ENCODE results near the gene EHBP1.

Gene EHBP1

DNA sequence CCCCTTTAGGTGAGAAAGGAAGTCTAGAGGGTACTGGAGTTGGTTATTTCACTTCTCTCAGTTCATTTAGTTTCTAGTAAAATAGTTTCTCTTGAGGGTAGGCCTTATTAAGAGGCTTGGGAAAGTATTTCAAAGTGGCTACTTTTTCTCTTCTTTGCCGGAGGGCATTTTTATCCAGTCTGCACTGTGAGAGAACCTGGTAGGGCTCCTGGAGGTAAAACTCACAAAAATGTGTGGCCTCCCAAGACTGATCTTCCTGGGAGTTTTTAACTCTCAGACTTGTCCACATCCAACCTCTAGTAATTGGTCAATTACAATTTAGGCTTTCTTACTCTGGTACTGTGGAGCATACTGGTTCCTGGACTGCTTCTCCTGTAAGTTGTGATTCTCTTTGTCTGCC is 28.0 kb downstream of the EHBP1 start:
- DNase-seq (ENCODE audit: insufficient read length, low spot score): no peak
- no peak for FAIRE-seq
- TF ChIP-seq, protein P1, sequence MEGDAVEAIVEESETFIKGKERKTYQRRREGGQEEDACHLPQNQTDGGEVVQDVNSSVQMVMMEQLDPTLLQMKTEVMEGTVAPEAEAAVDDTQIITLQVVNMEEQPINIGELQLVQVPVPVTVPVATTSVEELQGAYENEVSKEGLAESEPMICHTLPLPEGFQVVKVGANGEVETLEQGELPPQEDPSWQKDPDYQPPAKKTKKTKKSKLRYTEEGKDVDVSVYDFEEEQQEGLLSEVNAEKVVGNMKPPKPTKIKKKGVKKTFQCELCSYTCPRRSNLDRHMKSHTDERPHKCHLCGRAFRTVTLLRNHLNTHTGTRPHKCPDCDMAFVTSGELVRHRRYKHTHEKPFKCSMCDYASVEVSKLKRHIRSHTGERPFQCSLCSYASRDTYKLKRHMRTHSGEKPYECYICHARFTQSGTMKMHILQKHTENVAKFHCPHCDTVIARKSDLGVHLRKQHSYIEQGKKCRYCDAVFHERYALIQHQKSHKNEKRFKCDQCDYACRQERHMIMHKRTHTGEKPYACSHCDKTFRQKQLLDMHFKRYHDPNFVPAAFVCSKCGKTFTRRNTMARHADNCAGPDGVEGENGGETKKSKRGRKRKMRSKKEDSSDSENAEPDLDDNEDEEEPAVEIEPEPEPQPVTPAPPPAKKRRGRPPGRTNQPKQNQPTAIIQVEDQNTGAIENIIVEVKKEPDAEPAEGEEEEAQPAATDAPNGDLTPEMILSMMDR (IDR thresholded peaks at IDR 0.05; ENCODE audit: insufficient read depth, missing control alignments): no peak

DNA sequence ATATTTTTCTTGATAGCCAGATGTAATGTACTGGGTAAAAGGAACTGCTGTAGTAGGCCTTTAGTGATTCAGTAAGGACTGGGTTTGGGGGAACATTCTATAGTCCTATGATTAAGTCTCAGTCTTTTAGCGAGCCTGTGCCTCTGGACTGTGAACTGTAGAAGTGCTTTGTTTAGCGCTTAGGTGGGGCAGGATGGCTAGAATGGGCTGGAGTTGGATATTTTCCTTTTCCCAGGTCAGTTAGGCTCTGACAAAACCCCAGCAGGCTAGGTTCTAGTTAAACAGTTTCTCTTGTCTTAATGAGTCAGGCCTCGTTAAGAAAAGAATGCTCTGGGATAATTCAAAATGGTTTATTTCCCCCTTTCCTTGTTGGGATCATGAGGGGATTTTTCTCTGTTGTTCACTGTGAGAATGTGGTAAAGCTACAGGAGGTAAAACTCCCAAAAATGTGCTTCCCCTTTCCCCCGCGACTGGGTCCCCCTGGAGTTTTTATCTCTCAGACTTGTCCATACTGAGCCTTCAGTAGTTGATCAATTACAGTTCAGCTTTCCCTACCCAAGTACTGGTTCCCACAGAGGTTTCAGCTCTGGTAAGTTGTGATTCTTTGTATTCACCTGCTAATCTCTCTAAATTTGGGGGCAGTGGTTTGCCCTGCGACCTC is 31.5 kb downstream of the EHBP1 start:
- no peak for DNase-seq (ENCODE audit: insufficient read length, low spot score)
- FAIRE-seq: no peak
- TF ChIP-seq, protein P1 (IDR thresholded peaks at IDR 0.05; ENCODE audit: insufficient read depth, missing control alignments): no peak

DNA sequence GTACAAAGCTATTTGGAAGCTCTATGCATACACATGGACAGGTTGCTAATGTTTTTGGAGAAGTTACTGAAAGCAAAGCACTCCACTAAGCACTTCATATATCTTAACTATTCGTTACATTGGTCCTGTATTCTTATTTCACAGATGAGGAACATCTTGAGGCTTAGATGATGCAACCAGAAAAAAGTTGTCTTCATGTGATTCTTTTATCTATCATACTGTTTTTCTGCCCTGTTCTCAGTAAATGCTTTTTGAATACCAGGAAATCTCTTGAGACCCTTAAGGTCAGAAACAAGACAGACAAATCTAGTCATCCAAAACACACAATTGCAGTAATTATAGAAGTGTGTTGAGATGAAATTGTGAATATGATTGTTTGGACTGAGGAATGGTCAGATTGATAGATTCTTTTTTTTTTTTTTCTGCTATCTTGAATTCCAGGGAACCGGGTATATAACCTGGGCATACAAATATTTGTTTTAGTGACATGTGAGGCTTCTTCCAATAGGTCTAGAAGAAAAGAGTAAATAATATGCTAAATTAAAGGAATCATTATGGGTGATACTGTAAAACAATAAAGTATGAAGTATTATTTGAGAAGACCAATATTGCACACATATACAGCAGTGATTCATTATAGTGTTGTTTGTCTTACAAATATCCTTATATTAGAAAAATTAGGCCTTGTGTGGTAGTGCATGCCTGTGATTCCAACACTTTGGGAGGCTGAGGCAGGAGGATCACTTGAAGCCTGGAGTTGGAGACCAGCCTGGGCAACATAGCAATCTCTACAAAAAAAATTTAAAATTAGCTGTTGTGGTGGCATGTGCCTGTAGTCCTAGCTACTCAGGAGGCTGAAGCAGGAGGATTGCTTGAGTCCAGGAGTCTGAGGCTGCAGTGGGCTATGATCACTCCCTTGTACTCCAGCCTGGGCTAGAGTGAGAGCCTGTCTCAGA is 33.7 kb downstream of the EHBP1 start:
- no peak for DNase-seq (ENCODE audit: insufficient read length, low spot score)
- TF ChIP-seq, protein P1 (IDR thresholded peaks at IDR 0.05; ENCODE audit: insufficient read depth, missing control alignments): no peak
- no peak for FAIRE-seq

DNA sequence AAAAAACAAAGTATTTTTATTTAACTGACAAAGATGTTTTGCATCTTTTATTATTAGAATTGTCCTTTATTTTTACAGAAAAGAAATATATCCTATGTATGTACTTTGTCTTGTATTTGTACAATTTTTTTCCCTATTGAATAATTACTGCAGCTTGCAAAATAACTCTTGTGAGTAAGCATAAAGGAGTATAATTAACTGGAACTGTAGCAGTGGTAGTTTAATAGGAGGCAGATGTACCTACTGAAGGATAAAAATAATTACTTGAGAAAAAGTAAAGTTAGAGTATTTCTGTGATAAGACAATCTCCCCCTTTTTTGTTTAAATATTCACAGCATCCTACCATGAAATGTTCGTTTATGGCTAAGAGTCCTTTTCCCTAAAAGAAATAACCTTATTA is 34.7 kb downstream of the EHBP1 start:
- no peak for FAIRE-seq
- DNase-seq (ENCODE audit: insufficient read length, low spot score): no peak
- TF ChIP-seq, protein P1 (IDR thresholded peaks at IDR 0.05; ENCODE audit: insufficient read depth, missing control alignments): no peak

DNA sequence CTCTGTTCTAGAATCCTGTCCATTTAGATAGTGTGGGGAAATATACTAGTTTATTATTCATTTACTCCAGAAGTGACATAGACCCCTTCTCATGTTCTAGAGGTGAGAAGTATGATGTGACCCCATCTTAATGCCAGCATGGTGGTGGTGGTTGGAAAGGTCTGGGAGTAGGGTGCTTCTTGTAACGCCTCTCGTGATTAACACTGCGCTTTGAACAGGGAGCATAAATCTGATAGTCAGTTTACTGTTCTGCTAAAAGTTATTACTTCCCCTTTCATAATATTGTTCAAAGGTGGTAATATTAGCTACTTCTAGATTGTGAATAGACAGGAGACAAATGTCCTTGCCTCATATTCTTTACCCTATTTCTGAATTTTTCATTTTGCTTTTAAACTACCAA is 35.6 kb downstream of the EHBP1 start:
- FAIRE-seq (no peak), DNase-seq (ENCODE audit: insufficient read length, low spot score) (no peak)
- TF ChIP-seq, protein P1 (IDR thresholded peaks at IDR 0.05; ENCODE audit: insufficient read depth, missing control alignments): no peak

DNA sequence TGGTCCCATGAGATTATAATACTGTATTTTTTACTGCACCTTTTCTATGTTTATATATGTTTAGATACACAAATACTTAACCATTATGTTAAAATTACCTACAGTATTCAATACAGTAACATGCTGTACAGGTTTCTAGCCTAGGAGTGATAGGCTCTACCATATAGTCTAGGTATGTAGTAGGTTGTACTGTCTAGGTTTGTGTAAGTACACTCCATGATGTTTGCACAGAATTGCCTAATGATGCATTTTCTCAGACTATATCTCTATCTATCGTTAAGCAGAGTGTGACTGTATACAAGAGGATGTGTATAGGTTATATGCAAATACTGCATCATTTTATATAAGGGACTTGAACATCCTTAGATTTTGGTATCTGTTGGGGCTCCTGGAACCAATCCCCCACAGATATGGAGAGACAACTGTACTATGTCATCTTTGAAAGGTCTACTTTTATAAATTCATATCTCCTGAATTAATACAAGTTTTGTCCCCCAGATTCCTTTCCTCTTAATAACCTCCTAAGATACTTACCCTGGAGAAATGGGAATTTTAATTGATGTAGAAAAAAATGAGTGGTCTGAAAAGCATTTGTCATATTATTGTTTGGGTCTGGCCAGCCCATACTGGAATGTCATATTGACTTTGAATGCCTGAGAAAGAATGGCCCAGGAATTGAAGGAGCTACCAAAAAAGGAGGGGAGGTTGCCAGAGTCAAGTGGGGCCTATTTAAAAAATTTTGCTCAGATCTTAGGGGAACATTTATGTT is 36.6 kb downstream of the EHBP1 start:
- DNase-seq (ENCODE audit: insufficient read length, low spot score) (no peak), FAIRE-seq (peak; percentile 53)
- TF ChIP-seq, protein P1 (IDR thresholded peaks at IDR 0.05; ENCODE audit: insufficient read depth, missing control alignments): no peak
